Measurements from ENCODE around the gene SLC9A8. TPM values are rescaled to one million over a fixed set of nuclear protein-coding genes. Genes with fewer than 3 reads are reported as not detected.

The SLC9A8 gene
- total and polyA plus RNA-seq, 8 donors: 7.5 to 16.7 (median 8.8) TPM

- DNase-seq (no peak), ATAC-seq (no peak)
- no peak for TF ChIP-seq CTCF (IDR thresholded peaks at IDR 0.05)
- Histone ChIP-seq H3K36me3 (peaks cover 0 to 34% of the 10 kb centered on the region in 2 donors), H3K4me1 (peaks cover 12 to 63% of the 10 kb centered on the region in 2 donors), H3K27ac (peak overlapping the region; percentile 93 to 95), H3K27me3 (no peaks in the 10 kb centered on the region), H3K9me3 (no peaks in the 10 kb centered on the region), H3K4me3 (peak overlapping the region in 1 of 2 donors; percentile 82)
- intact Hi-C loops (cut with DNase I): no loop called here
Observed at GRCh38 chr20:49814057-49814694, 1.5 kb downstream of the SLC9A8 start.

DNA sequence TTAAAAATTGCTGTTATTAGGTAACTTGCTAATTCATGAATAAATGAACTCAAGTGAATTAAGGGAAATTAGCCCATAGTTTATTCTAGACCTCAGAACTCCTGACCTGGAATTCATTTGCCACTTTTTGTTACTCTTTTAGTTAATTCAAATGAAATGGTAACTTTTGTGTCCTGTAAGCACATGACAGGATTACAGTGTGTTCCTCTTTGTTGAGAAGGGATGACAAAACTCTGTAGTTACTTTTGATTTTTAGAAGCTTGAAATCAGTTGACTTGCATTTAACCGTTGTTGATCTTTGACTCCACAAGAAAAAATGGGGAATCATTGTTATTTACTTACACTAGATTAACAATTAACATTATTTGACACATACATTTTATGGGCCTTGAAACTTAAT lies 6.2 kb downstream of the SLC9A8 start:
- ATAC-seq (no peak), DNase-seq (no peak)
- no peak overlapping the region for H3K4me3 ChIP-seq
- H3K4me1 ChIP-seq: peaks cover 2 to 67% of the 10 kb centered on the region in 2 donors
- TF ChIP-seq CTCF (IDR thresholded peaks at IDR 0.05): no peak
- no peaks in the 10 kb centered on the region for H3K9me3 ChIP-seq
- H3K36me3 ChIP-seq: peaks cover 0 to 60% of the 10 kb centered on the region in 2 donors
- intact Hi-C loops (cut with DNase I): no loop called here
- H3K27me3 ChIP-seq: no peaks in the 10 kb centered on the region
- peak overlapping the region in 1 of 2 donors; percentile 71 for H3K27ac ChIP-seq

DNA sequence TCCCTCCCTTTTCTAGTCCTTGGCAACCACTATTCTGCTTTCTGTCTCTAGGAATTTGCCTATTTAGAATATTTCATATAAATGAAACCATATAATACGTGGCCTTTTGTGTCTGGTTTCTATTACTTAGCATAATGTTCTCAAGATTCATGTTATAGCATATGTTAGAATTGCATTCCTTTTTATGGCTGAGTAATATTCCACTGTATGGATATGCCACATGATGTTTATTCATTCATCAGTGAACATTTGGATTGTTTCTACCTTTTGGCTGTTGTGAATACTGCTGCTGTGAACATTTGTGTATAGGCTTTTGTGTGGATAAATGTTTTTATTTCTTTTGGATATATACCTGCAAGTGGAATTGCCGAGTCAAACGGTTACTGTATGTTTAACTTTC lies 7.1 kb downstream of the SLC9A8 start:
- no peak for ATAC-seq
- Histone ChIP-seq H3K4me1 (peaks cover 0 to 65% of the 10 kb centered on the region in 2 donors), H3K36me3 (peaks cover 0 to 68% of the 10 kb centered on the region in 2 donors), H3K9me3 (no peaks in the 10 kb centered on the region), H3K27ac (no peak overlapping the region), H3K27me3 (no peaks in the 10 kb centered on the region), H3K4me3 (no peak overlapping the region)
- intact Hi-C loops (cut with DNase I): no loop called here
- DNase-seq: no peak
- no peak for TF ChIP-seq CTCF (IDR thresholded peaks at IDR 0.05)

DNA sequence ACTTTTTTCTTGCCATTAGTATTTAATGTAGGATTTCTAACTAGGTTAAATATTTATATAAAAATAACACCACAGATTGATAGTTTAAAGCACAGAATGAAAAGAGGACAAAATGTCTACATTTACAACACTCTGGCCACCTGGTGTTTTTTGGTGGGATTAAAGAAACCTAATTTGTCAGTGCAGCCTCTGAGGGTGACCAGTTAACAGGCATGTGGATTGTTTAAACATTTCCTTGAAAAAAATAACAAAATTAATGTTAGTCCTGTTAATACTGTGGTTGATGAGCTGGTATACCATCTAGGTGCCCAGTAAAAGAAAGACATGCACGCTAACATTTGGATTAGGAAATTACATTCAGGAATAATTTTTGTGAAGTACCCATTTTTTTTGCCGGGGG lies 8.8 kb downstream of the SLC9A8 start:
- Histone ChIP-seq H3K27me3 (no peaks in the 10 kb centered on the region), H3K4me3 (no peak overlapping the region), H3K36me3 (peaks cover 0 to 67% of the 10 kb centered on the region in 2 donors), H3K9me3 (no peaks in the 10 kb centered on the region), H3K27ac (peak overlapping the region in 1 of 2 donors; percentile 43), H3K4me1 (peaks cover 0 to 65% of the 10 kb centered on the region in 2 donors)
- DNase-seq (no peak), ATAC-seq (no peak)
- no peak for TF ChIP-seq CTCF (IDR thresholded peaks at IDR 0.05)
- intact Hi-C loops (cut with DNase I): no loop called here

DNA sequence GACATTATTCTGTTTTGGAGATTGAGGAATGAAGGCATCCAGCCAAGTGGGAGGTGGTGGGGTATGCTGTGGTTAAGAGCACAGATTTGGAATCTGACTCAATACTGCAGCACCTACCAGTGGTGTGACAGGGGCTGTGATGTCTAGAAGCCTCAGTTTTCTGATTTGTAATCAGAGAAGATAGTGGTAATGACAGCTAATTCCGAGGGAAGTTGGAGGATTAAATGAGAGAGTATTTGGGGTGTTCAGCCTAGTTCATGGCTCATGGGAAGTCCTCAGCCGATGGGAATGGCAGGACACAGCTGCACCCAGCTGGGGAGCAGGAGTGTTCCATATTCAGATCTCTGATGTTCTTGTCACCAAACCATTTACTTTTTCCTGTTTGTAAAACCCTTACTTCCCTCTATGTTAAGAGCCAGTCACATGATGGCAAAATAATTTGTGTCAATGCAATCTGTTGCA lies 9.3 kb downstream of the SLC9A8 start:
- ATAC-seq (peak; percentile 16), DNase-seq (peak in 2 of 4 donors; percentile 28 to 66)

More for the DNA sequence above, 9.3 kb downstream of the SLC9A8 start:
- intact Hi-C loops (cut with DNase I): no loop called here
- H3K27me3 ChIP-seq: no peaks in the 10 kb centered on the region
- H3K27ac ChIP-seq: peak overlapping the region in 1 of 2 donors; percentile 43
- TF ChIP-seq CTCF (IDR thresholded peaks at IDR 0.05): no peak
- peaks cover 0 to 65% of the 10 kb centered on the region in 2 donors for H3K4me1 ChIP-seq
- H3K36me3 ChIP-seq: peaks cover 0 to 67% of the 10 kb centered on the region in 2 donors
- H3K4me3 ChIP-seq: no peak overlapping the region
- no peaks in the 10 kb centered on the region for H3K9me3 ChIP-seq
